H1 (cell line): ENCODE results near the gene ELL. TPM values are rescaled to one million over a fixed set of nuclear protein-coding genes. Genes with fewer than 3 reads are reported as not detected.

Experiments used
- CTCF ChIA-PET: fragments of 300-600 bp; sonication (Branson Sonifier 250); formaldehyde crosslinking; loops from one replicate; lab custom pipeline; 2021; ENCODE audit not compliant: partially characterized antibody; lab: Charles Lee
- POLR2A ChIA-PET: fragments of 300-600 bp; sonication (Branson Sonifier 250); formaldehyde crosslinking; loops from one replicate; lab custom pipeline; 2021; ENCODE audit warnings: inconsistent platforms; ENCODE audit not compliant: partially characterized antibody; lab: Charles Lee
- DNase-seq, 2 experiments: peaks; one replicate each; pipeline versions ENCODE4 v3.0.0 to v3.0.0-alpha.2; 2010 to 2022; ENCODE audit warnings: low spot score in 2 of 2, low read depth in 1 of 2, mixed read lengths in 1 of 2
- FAIRE-seq: peaks from 2 replicates; lab custom pipeline; 2011; peaks lifted over from hg19 to GRCh38; lab: Jason Lieb, UNC
- H2AFZ ChIP-seq: 2 replicates; pipeline ENCODE4 v1.8.1; 2012; ENCODE audit warnings: low read length, inconsistent platforms
- H2AK5ac ChIP-seq: 2 replicates; pipeline ENCODE4 v1.6.1; 2013; ENCODE audit warnings: low read depth, low read length
- H2BK120ac ChIP-seq: replicated peaks from 2 replicates; pipeline ENCODE3; 2013; ENCODE audit warnings: low read depth, low read length, inconsistent platforms
- H2BK12ac ChIP-seq: 2 replicates; pipeline ENCODE4 v1.6.1; 2013; ENCODE audit warnings: low read depth, low read length
- H2BK15ac ChIP-seq: 2 replicates; pipeline ENCODE4 v1.6.1; 2013; ENCODE audit warnings: low read length
- H2BK20ac ChIP-seq: 2 replicates; pipeline ENCODE4 v1.6.1; 2013; ENCODE audit warnings: low read length
- H2BK5ac ChIP-seq: 2 replicates; pipeline ENCODE4 v1.6.1; 2013; ENCODE audit warnings: low read depth, low read length
- H3K14ac ChIP-seq: 2 replicates; pipeline ENCODE4 v1.6.1; 2013; ENCODE audit warnings: inconsistent platforms; ENCODE audit not compliant: insufficient read length
- H3K18ac ChIP-seq: 2 replicates; pipeline ENCODE4 v1.6.1; 2013; ENCODE audit warnings: low read length; ENCODE audit errors: extremely low read depth
- H3K23ac ChIP-seq: 2 replicates; pipeline ENCODE4 v1.6.1; 2013; ENCODE audit warnings: inconsistent platforms; ENCODE audit not compliant: insufficient read length
- H3K23me2 ChIP-seq: 2 replicates; pipeline ENCODE4 v1.6.1; 2013; ENCODE audit warnings: low read depth, low read length
- H3K27ac ChIP-seq: 2 replicates; pipeline ENCODE4 v1.6.1; 2011; ENCODE audit warnings: low read depth, low read length, inconsistent platforms
- H3K27me3 ChIP-seq, 4 experiments: replicated peaks in 1 of 4; 1 replicate in 1 of 4; 2 replicates in 3 of 4; pipeline versions ENCODE4 v1.6.1 to v1.8.1; 2011 to 2013; ENCODE audit warnings: low read length in 3 of 4, mild to moderate bottlenecking in 3 of 4, inconsistent platforms in 2 of 4, mixed read lengths in 2 of 4, moderate library complexity in 1 of 4; ENCODE audit not compliant: control insufficient read depth in 3 of 4, insufficient read depth in 3 of 4; ENCODE audit errors: extremely low read depth in 1 of 4
- H3K36me3 ChIP-seq, 4 experiments: 2 replicates each; pipeline versions ENCODE4 v1.6.1 to v1.8.1; 2011 to 2013; ENCODE audit warnings: mild to moderate bottlenecking in 4 of 4, low read length in 3 of 4, moderate library complexity in 2 of 4, control low read depth in 1 of 4, inconsistent platforms in 1 of 4; ENCODE audit not compliant: insufficient read depth in 4 of 4, control insufficient read depth in 2 of 4
- H3K4ac ChIP-seq: replicated peaks from 2 replicates; pipeline ENCODE3; 2013; ENCODE audit warnings: low read length, low read depth, mixed read lengths, inconsistent platforms; ENCODE audit not compliant: insufficient read length
- H3K4me1 ChIP-seq, 4 experiments: replicated peaks in 1 of 4; 1 replicate in 1 of 4; 2 replicates in 3 of 4; pipeline versions ENCODE4 v1.6.1 to v1.8.1; 2011 to 2013; ENCODE audit warnings: low read length in 3 of 4, inconsistent platforms in 2 of 4, mixed read lengths in 1 of 4; ENCODE audit not compliant: insufficient read depth in 4 of 4, control insufficient read depth in 3 of 4
- H3K4me2 ChIP-seq, 2 experiments: 2 replicates each; pipeline versions ENCODE4 v1.6.1 to v1.8.1; 2011 to 2013; ENCODE audit warnings: low read depth in 2 of 2, low read length in 2 of 2, control low read depth in 1 of 2, inconsistent platforms in 1 of 2, mild to moderate bottlenecking in 1 of 2; ENCODE audit not compliant: insufficient read depth in 1 of 2
- H3K4me3 ChIP-seq, 4 experiments: fragments of 200-600, 300-600 bp in 1 of 4; sonication (generic), shearing (Covaris generic), sonication (Bioruptor Twin) in 1 of 4; 2 replicates each; pipeline versions ENCODE4 v1.5.1 to v1.8.1; 2011 to 2016; ENCODE audit warnings: low read length in 4 of 4, low read depth in 3 of 4, control low read depth in 2 of 4, inconsistent platforms in 2 of 4, mild to moderate bottlenecking in 2 of 4, mixed read lengths in 1 of 4, moderate library complexity in 1 of 4; ENCODE audit not compliant: insufficient read depth in 2 of 4; ENCODE audit errors: extremely low read depth in 1 of 4
- H3K56ac ChIP-seq: replicated peaks from 2 replicates; pipeline ENCODE3; 2013; ENCODE audit warnings: low read depth, mild to moderate bottlenecking, mixed read lengths, low read length, inconsistent platforms; ENCODE audit not compliant: insufficient read length
- H3K79me1 ChIP-seq: 2 replicates; pipeline ENCODE4 v1.6.1; 2013; ENCODE audit warnings: low read depth, low read length, control low read depth
- H3K79me2 ChIP-seq, 2 experiments: 2 replicates each; pipeline versions ENCODE4 v1.6.1 to v1.8.1; 2012 to 2013; ENCODE audit warnings: low read length in 2 of 2, mild to moderate bottlenecking in 2 of 2, inconsistent platforms in 1 of 2; ENCODE audit not compliant: insufficient read depth in 2 of 2, control insufficient read depth in 1 of 2
- H3K9ac ChIP-seq, 4 experiments: replicated peaks in 1 of 4; 1 replicate in 1 of 4; 2 replicates in 3 of 4; pipeline versions ENCODE4 v1.6.1 to v1.8.1; 2011 to 2013; ENCODE audit warnings: low read depth in 3 of 4, low read length in 3 of 4, control low read depth in 2 of 4, mild to moderate bottlenecking in 2 of 4, moderate library complexity in 2 of 4, inconsistent platforms in 1 of 4; ENCODE audit errors: extremely low read depth in 1 of 4
- H3K9me3 ChIP-seq, 2 experiments: 2 replicates each; pipeline versions ENCODE4 v1.6.1 to v1.8.1; 2012 to 2013; ENCODE audit warnings: mild to moderate bottlenecking in 2 of 2, moderate library complexity in 2 of 2, control low read depth in 1 of 2, inconsistent platforms in 1 of 2, low read depth in 1 of 2, low read length in 1 of 2, mixed read lengths in 1 of 2; ENCODE audit not compliant: insufficient read depth in 2 of 2
- H4K20me1 ChIP-seq, 2 experiments: replicated peaks in 1 of 2; 2 replicates each; pipeline versions ENCODE3 to v1.8.1; 2011 to 2013; ENCODE audit warnings: inconsistent platforms in 2 of 2, low read length in 2 of 2, mild to moderate bottlenecking in 1 of 2; ENCODE audit not compliant: insufficient read depth in 2 of 2, control insufficient read depth in 1 of 2
- H4K5ac ChIP-seq: 2 replicates; pipeline ENCODE4 v1.6.1; 2013; ENCODE audit warnings: low read length, low read depth, mixed read lengths, inconsistent platforms; ENCODE audit not compliant: insufficient read length
- H4K8ac ChIP-seq: 2 replicates; pipeline ENCODE4 v1.8.0; 2013; ENCODE audit warnings: mild to moderate bottlenecking, moderate library complexity, low read length, inconsistent platforms; ENCODE audit not compliant: insufficient read depth; ENCODE audit errors: extremely low read depth
- H4K91ac ChIP-seq: replicated peaks from 2 replicates; pipeline ENCODE3; 2013; ENCODE audit warnings: low read length, mixed read lengths, inconsistent platforms; ENCODE audit not compliant: insufficient read length
- BRCA1 ChIP-seq: IDR thresholded peaks from 2 replicates; pipeline ENCODE4 v1.6.1; 2012; ENCODE audit warnings: low read depth, low read length, improper control_type of control experiment
- CEBPB ChIP-seq: IDR thresholded peaks from 2 replicates; pipeline ENCODE4 v1.6.1; 2012; ENCODE audit warnings: low read depth, low read length
- CTBP2 ChIP-seq: IDR thresholded peaks from 2 replicates; pipeline ENCODE4 v1.7.0; 2011; ENCODE audit warnings: borderline replicate concordance, mild to moderate bottlenecking, moderate library complexity, mixed read lengths, low read length; ENCODE audit not compliant: insufficient read depth, insufficient read length
- GTF2F1 ChIP-seq: IDR thresholded peaks from 2 replicates; pipeline ENCODE4 v1.6.1; 2012; ENCODE audit warnings: low read depth, low read length, improper control_type of control experiment, borderline replicate concordance
- JUN ChIP-seq: IDR thresholded peaks from 2 replicates; pipeline ENCODE4 v1.6.1; 2011; ENCODE audit warnings: low read depth, mild to moderate bottlenecking, improper control_type of control experiment, low read length
- KDM1A ChIP-seq: fragments of 200-600, 300-600 bp; sonication (generic); IDR thresholded peaks from 2 replicates; pipeline ENCODE4 v1.7.1; 2016; ENCODE audit warnings: mild to moderate bottlenecking, low read length, borderline replicate concordance
- SIN3A ChIP-seq, 2 experiments: IDR thresholded peaks in 1 of 2; conservative IDR thresholded peaks in 1 of 2; 2 replicates each; pipeline ENCODE4 v1.6.1; 2011 to 2012; ENCODE audit warnings: low read length in 2 of 2, improper control_type of control experiment in 1 of 2, low read depth in 1 of 2, mild to moderate bottlenecking in 1 of 2
- TBP ChIP-seq: IDR thresholded peaks from 2 replicates; pipeline ENCODE4 v1.6.1; 2011; ENCODE audit warnings: low read depth, low read length, improper control_type of control experiment
- WGBS, 2 experiments: shearing (Covaris generic) in 1 of 2; methylation state at CpG; one replicate each; pipeline versions ENCODE4 v1.1.6 to v1.1.7; 2013 to 2015; ENCODE audit warnings: low lambda C conversion rate in 2 of 2, mixed read lengths in 2 of 2, inconsistent platforms in 1 of 2, low coverage in 1 of 2, missing lambda C conversion rate in 1 of 2; ENCODE audit not compliant: insufficient replicate concordance in 2 of 2, insufficient coverage in 1 of 2, insufficient read length in 1 of 2; ENCODE audit errors: extremely low coverage in 1 of 2, missing lambda C conversion rate in 1 of 2; 5-methylcytosine and 5-hydroxymethylcytosine counted together
- polyA plus RNA-seq, 7 experiments: library from polyadenylated mRNA; depleted of rRNA in 3 of 7; stranded (reverse) in 5 of 7; unstranded in 2 of 7; fragments of >200 nt in 5 of 7; fragments of 200-250 nt in 2 of 7; gene quantifications; 1 replicate in 5 of 7; 2 replicates in 1 of 7; 4 replicates in 1 of 7; pipeline versions ENCODE4 v1.2.1 to v1.2.3, GENCODE V29; 2011 to 2013; ENCODE audit warnings: missing spikeins in 2 of 7, mixed read lengths in 2 of 7
- total RNA-seq: library from RNA; stranded (reverse); fragmentation: NEBNext Ultra II Directional; extraction: Animal tissue kit (Norgen Biotek cat#: 25700); gene quantifications from 2 replicates; pipeline ENCODE4 v1.2.1, GENCODE V29; 2021

The ELL gene
- total and polyA plus RNA-seq, 2 of the 8 experiments (the other 6 are each of a cell fraction or from before 2014, with no cell fraction given), result 5.2 to 10.5 TPM

- no peak for FAIRE-seq
- Histone ChIP-seq H3K23me2 (no peaks in the 10 kb centered on the region), H3K36me3 (no peaks in the 10 kb centered on the region), H3K79me2 (peaks cover 0 to 51% of the 10 kb centered on the region in 2 experiments; a peak in 3 of 4 replicates), H2BK20ac (no peak overlapping the region)
- 96% methylated on average over 7 of the region's 7 CpGs; no CpG with 5 or more reads in 1 of the 2 experiments for WGBS, 2 experiments
- DNase-seq, result no peak
- no peak for TF ChIP-seq BRCA1
- no peak for TF ChIP-seq CEBPB
- TF ChIP-seq SIN3A (conservative IDR thresholded peaks at IDR 0.05 in 1 of 2, IDR thresholded peaks at IDR 0.05 in 1 of 2; ENCODE audit: low read depth in 1 of 2, low read length in 2 of 2), result no peak
- no peak for TF ChIP-seq TBP
- TF ChIP-seq GTF2F1, result no peak
- TF ChIP-seq KDM1A, result peak; percentile 80; the same call in 1 of the 2 replicates
- no peak for TF ChIP-seq JUN
- TF ChIP-seq CTBP2, result no peak
- TF ChIP-seq, all 59 proteins: peak for 1
- no peaks in the 10 kb centered on the region for H3K9me3 ChIP-seq
- H2BK15ac ChIP-seq, result no peak overlapping the region
- no peak overlapping the region for H3K27ac ChIP-seq
- CTCF ChIA-PET, result interaction anchor here (0.6 to 32.9 kb wide), 9 partner anchors 8 to 178 kb away, joined by 3 to 458 read pairs (median 3); partner anchors contain the start of genes ELL and REX1BD
- POLR2A ChIA-PET, result interaction anchor here (0.6 to 1.8 kb wide), 4 partner anchors 10 to 914 kb away, joined by 3 to 5 read pairs (median 3); no protein-coding TSS in a partner anchor
- H2BK5ac ChIP-seq, result no peak overlapping the region
- no peaks in the 10 kb centered on the region for H3K27me3 ChIP-seq
- no peak overlapping the region for H3K4me3 ChIP-seq
- H3K4me2 ChIP-seq, result no peak overlapping the region
- no peak overlapping the region for H2BK12ac ChIP-seq
- no peak overlapping the region for H3K14ac ChIP-seq
- H3K23ac ChIP-seq, result no peak overlapping the region
- peaks cover 19 to 39% of the 10 kb centered on the region in 2 experiments for H4K20me1 ChIP-seq
- H2BK120ac ChIP-seq, result no peak overlapping the region
- H3K79me1 ChIP-seq, result peaks cover 30% of the 10 kb centered on the region
- H3K4me1 ChIP-seq, result peaks cover 0 to 9% (median 2%) of the 10 kb centered on the region in 4 experiments; a peak in 3 of 7 replicates
- H3K4ac ChIP-seq, result no peak overlapping the region
- no peak overlapping the region for H4K5ac ChIP-seq
- no peak overlapping the region for H2AFZ ChIP-seq
- H3K9ac ChIP-seq, result no peak overlapping the region
- H4K8ac ChIP-seq, result no peak overlapping the region
- H4K91ac ChIP-seq, result no peak overlapping the region
- no peak overlapping the region for H3K18ac ChIP-seq
- H2AK5ac ChIP-seq, result no peak overlapping the region
- H3K56ac ChIP-seq, result no peak overlapping the region
These were observed 22.7 kb downstream of the ELL start for GRCh38 chr19:18499055-18499775.
